Activated CD8-positive, alpha-beta T cell treated with anti-CD3 and anti-CD28 coated beads for 36 hours (primary cell): ENCODE data around the gene ZNF335. TPM values are rescaled to one million over a fixed set of nuclear protein-coding genes. Genes with fewer than 3 reads are reported as not detected.

ENCODE experiments used
- ATAC-seq: fragments of 200-7000 bp; cut with Tn5 transposase; one replicate; pipeline ENCODE4 v1.10.0; 2021; ENCODE audit warnings: mild to moderate bottlenecking, moderate library complexity
- CTCF ChIA-PET: fragments of 350-600 bp; sonication (Branson Sonifier 250); formaldehyde crosslinking; loops from one replicate; lab custom pipeline; 2021; ENCODE audit warnings: antibody characterized with exemption; lab: Charles Lee
- POLR2A ChIA-PET: fragments of 350-600 bp; sonication (Branson Sonifier 250); formaldehyde crosslinking; loops from one replicate; lab custom pipeline; 2021; ENCODE audit warnings: antibody characterized with exemption; lab: Charles Lee
- DNase-seq: peaks from one replicate; pipeline ENCODE4 v3.0.0-alpha.2; 2020
- H3K27ac Mint-ChIP-seq: one replicate; pipeline ENCODE4 v1.8.0; 2021; ENCODE audit warnings: mild to moderate bottlenecking, mixed read lengths
- H3K27me3 Mint-ChIP-seq: one replicate; pipeline ENCODE4 v1.8.0; 2021; ENCODE audit warnings: mixed read lengths
- H3K36me3 Mint-ChIP-seq: one replicate; pipeline ENCODE4 v1.8.0; 2021; ENCODE audit warnings: low read depth, mixed read lengths
- H3K4me1 Mint-ChIP-seq: one replicate; pipeline ENCODE4 v1.8.0; 2021; ENCODE audit warnings: low read depth, mixed read lengths
- H3K4me3 Mint-ChIP-seq: one replicate; pipeline ENCODE4 v1.8.0; 2021; ENCODE audit warnings: mild to moderate bottlenecking, moderate library complexity, mixed read lengths
- H3K9me3 Mint-ChIP-seq: one replicate; pipeline ENCODE4 v1.8.0; 2021; ENCODE audit warnings: mixed read lengths
- CTCF ChIP-seq: fragments of 200-600 bp; IDR thresholded peaks from one replicate; pipeline ENCODE4 v1.8.0; 2022; ENCODE audit warnings: antibody characterized with exemption, mild to moderate bottlenecking
- intact Hi-C: fragments of 100-400 bp; cut with micrococcal nuclease; formaldehyde crosslinking; loops from one replicate; pipeline ENCODE4 v1.10.0; 2022
- total RNA-seq, 2 experiments: library from RNA; stranded (reverse); gene quantifications; one replicate each; pipeline ENCODE4 v1.2.3, GENCODE V29; 2021

The ZNF335 gene
- total RNA-seq, 2 experiments from 2014 or later: 27.0 to 28.8 TPM

GRCh38 chr20:46004889-46005473 lies 33.0 kb upstream of the ZNF335 start:
- peaks cover 29% of the 10 kb centered on the region for H3K27me3 Mint-ChIP-seq

GRCh38 chr20:46004187-46004586 lies 32.2 kb upstream of the ZNF335 start:
- no peak overlapping the region for H3K27ac Mint-ChIP-seq
- H3K9me3 Mint-ChIP-seq: no peaks in the 10 kb centered on the region
- POLR2A ChIA-PET: interaction anchor here (0.6 kb wide), 1 partner anchor 128 kb away, joined by 3 read pairs; no protein-coding TSS in a partner anchor
- H3K27me3 Mint-ChIP-seq: peaks cover 24% of the 10 kb centered on the region
- peaks cover 65% of the 10 kb centered on the region for H3K4me1 Mint-ChIP-seq
- no peak overlapping the region for H3K4me3 Mint-ChIP-seq
- no peak for ATAC-seq
- DNase-seq: no peak
- intact Hi-C loops: no loop called here
- CTCF ChIA-PET: interaction anchor here (1.8 to 4.1 kb wide), 2 partner anchors 10 to 17 kb away, joined by 17 to 24 read pairs; no protein-coding TSS in a partner anchor
- no peaks in the 10 kb centered on the region for H3K36me3 Mint-ChIP-seq
- no peak for TF ChIP-seq CTCF

More at GRCh38 chr20:46004889-46005473, 33.0 kb upstream of the ZNF335 start:
- no peaks in the 10 kb centered on the region for H3K36me3 Mint-ChIP-seq
- no peak for TF ChIP-seq CTCF
- no peaks in the 10 kb centered on the region for H3K9me3 Mint-ChIP-seq
- DNase-seq (peak; percentile 49), ATAC-seq (peak; percentile 52)
- H3K4me1 Mint-ChIP-seq: peaks cover 61% of the 10 kb centered on the region
- intact Hi-C loops: no loop called here
- no peak overlapping the region for H3K4me3 Mint-ChIP-seq
- CTCF ChIA-PET: interaction anchor here (0.8 to 4.1 kb wide), 4 partner anchors 9 to 344 kb away, joined by 3 to 24 read pairs (median 10); no protein-coding TSS in a partner anchor
- POLR2A ChIA-PET: interaction anchor here (0.6 kb wide), 1 partner anchor 127 kb away, joined by 3 read pairs; no protein-coding TSS in a partner anchor
- H3K27ac Mint-ChIP-seq: no peak overlapping the region

GRCh38 chr20:46002008-46002407 lies 30.0 kb upstream of the ZNF335 start:
- no peak for TF ChIP-seq CTCF
- Mint-ChIP-seq H3K4me3 (no peak overlapping the region), H3K36me3 (no peaks in the 10 kb centered on the region), H3K4me1 (peaks cover 65% of the 10 kb centered on the region), H3K27ac (no peak overlapping the region), H3K27me3 (peaks cover 20% of the 10 kb centered on the region), H3K9me3 (no peaks in the 10 kb centered on the region)
- intact Hi-C loops: no loop called here
- ATAC-seq: no peak
- DNase-seq: no peak
- ChIA-PET POLR2A (no interaction called here), CTCF (interaction anchor here (1.7 to 6.3 kb wide), 3 partner anchors 11 to 32 kb away, joined by 4 to 71 read pairs (median 33); no protein-coding TSS in a partner anchor)

GRCh38 chr20:46001498-46001897 lies 29.5 kb upstream of the ZNF335 start:
- no peak for TF ChIP-seq CTCF
- Mint-ChIP-seq H3K36me3 (no peaks in the 10 kb centered on the region), H3K27ac (no peak overlapping the region), H3K4me1 (peaks cover 65% of the 10 kb centered on the region), H3K27me3 (peaks cover 18% of the 10 kb centered on the region), H3K9me3 (no peaks in the 10 kb centered on the region), H3K4me3 (no peak overlapping the region)
- DNase-seq (no peak), ATAC-seq (no peak)
- ChIA-PET POLR2A (no interaction called here), CTCF (interaction anchor here (1.7 to 6.3 kb wide), 3 partner anchors 12 to 31 kb away, joined by 4 to 71 read pairs (median 33); no protein-coding TSS in a partner anchor)
- intact Hi-C loops: no loop called here
